Common myeloid progenitor, CD34-positive (primary cell): ENCODE measurements around the gene IGSF21.

ENCODE experiments used
- CTCF ChIA-PET: fragments of 350-600 bp; sonication (Branson Sonifier 250); formaldehyde crosslinking; loops from one replicate; lab custom pipeline; 2021; ENCODE audit warnings: antibody characterized with exemption; lab: Charles Lee
- POLR2A ChIA-PET: fragments of 350-600 bp; sonication (Branson Sonifier 250); formaldehyde crosslinking; loops from one replicate; lab custom pipeline; 2021; ENCODE audit warnings: antibody characterized with exemption; lab: Charles Lee
- DNase-seq, 3 donors: peaks; one replicate each; pipeline versions ENCODE4 v3.0.0 to v3.0.0-alpha.2; 2013
- H3K27ac ChIP-seq, 2 experiments: 1 replicate in 1 of 2; 2 replicates in 1 of 2; pipeline ENCODE4 v1.7.0; 2013; ENCODE audit warnings: inconsistent platforms in 2 of 2, low read length in 2 of 2, mild to moderate bottlenecking in 2 of 2, low read depth in 1 of 2, moderate library complexity in 1 of 2; ENCODE audit not compliant: severe bottlenecking in 2 of 2, insufficient read depth in 1 of 2, poor library complexity in 1 of 2
- H3K27me3 ChIP-seq, 5 experiments: replicated peaks in 2 of 5; 1 replicate in 3 of 5; 2 replicates in 2 of 5; pipeline versions ENCODE4 v1.6.1 to v1.7.0; 2013; ENCODE audit warnings: low read length in 4 of 5, mild to moderate bottlenecking in 2 of 5, moderate library complexity in 2 of 5, inconsistent platforms in 1 of 5; ENCODE audit not compliant: insufficient read depth in 5 of 5, control insufficient read depth in 4 of 5
- H3K36me3 ChIP-seq, 4 experiments: 1 replicate in 2 of 4; 2 replicates in 2 of 4; pipeline versions ENCODE4 v1.6.1 to v1.7.0; 2013; ENCODE audit warnings: low read length in 3 of 4, control low read depth in 1 of 4, mild to moderate bottlenecking in 1 of 4; ENCODE audit not compliant: control insufficient read depth in 4 of 4, insufficient read depth in 4 of 4
- H3K4me1 ChIP-seq, 4 experiments: 1 replicate in 3 of 4; 2 replicates in 1 of 4; pipeline versions ENCODE4 v1.6.1 to v1.7.1; 2013; ENCODE audit warnings: low read length in 3 of 4, mild to moderate bottlenecking in 3 of 4, control low read depth in 1 of 4, inconsistent platforms in 1 of 4, moderate library complexity in 1 of 4; ENCODE audit not compliant: control insufficient read depth in 4 of 4, insufficient read depth in 4 of 4; ENCODE audit errors: control extremely low read depth in 1 of 4
- H3K4me3 ChIP-seq, 7 experiments: 1 replicate in 4 of 7; 2 replicates in 3 of 7; pipeline versions ENCODE4 v1.5.1 to v1.7.0; 2013; ENCODE audit warnings: mild to moderate bottlenecking in 7 of 7, low read length in 6 of 7, moderate library complexity in 6 of 7, inconsistent platforms in 2 of 7, low read depth in 2 of 7, control low read depth in 1 of 7; ENCODE audit not compliant: insufficient read depth in 4 of 7, control insufficient read depth in 1 of 7; ENCODE audit errors: extremely low read depth in 1 of 7
- H3K9me3 ChIP-seq, 5 experiments: 1 replicate in 4 of 5; 2 replicates in 1 of 5; pipeline versions ENCODE4 v1.6.1 to v1.7.1; 2013; ENCODE audit warnings: low read length in 4 of 5, mild to moderate bottlenecking in 2 of 5, inconsistent platforms in 1 of 5, low read depth in 1 of 5, moderate library complexity in 1 of 5; ENCODE audit not compliant: control insufficient read depth in 4 of 5, insufficient read depth in 2 of 5; ENCODE audit errors: control extremely low read depth in 1 of 5
- WGBS: methylation state at CpG from one replicate; pipeline ENCODE4 v1.1.5; 2013; ENCODE audit not compliant: insufficient coverage; 5-methylcytosine and 5-hydroxymethylcytosine counted together

Gene IGSF21

DNA sequence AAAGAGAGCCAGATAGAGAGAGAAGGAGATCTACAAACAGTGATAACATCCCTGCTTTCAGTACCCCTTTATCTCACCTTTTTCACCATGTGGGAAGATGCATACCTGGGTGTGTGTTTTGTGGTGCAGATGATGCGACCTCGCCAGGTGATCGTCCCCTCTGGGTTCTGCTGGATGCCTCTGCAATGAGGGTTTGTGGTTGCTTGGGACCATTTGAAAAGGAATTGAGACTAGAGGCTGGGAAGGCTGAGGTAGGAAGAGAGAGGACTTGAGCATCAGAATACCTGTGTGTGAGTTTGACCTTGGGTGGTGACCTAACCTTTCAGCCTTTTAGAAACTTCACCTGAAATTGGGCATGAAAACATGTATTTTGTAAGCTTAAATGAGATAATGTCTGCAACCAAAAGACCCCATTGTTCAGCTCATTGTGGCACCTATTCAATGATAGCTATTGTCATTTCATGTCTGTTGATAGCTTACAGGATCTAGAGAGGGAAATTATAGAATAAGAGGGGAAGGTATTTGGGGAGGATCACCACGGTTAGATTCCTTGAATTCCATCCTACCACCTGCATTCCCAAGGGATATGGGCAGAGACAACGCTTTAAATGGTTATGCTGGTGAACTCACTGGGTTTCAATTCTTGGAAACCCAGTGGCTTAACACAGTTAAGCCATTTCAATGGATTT is 125.7 kb downstream of the IGSF21 start:
- peaks cover 0 to 19% (median 14%) of the 10 kb centered on the region in 5 experiments for H3K9me3 ChIP-seq
- H3K4me1 ChIP-seq: no peaks in the 10 kb centered on the region
- peaks cover 0 to 35% (median 4%) of the 10 kb centered on the region in 5 experiments for H3K27me3 ChIP-seq
- no peak overlapping the region for H3K4me3 ChIP-seq
- ChIA-PET POLR2A (no interaction called here), CTCF (interaction anchor here (0.6 kb wide), 1 partner anchor 780 kb away, joined by 3 read pairs; no protein-coding TSS in a partner anchor)
- DNase-seq: no peak
- WGBS: 92% methylated on average over 5 of the region's 5 CpGs
- H3K27ac ChIP-seq: no peak overlapping the region
- H3K36me3 ChIP-seq: no peaks in the 10 kb centered on the region

DNA sequence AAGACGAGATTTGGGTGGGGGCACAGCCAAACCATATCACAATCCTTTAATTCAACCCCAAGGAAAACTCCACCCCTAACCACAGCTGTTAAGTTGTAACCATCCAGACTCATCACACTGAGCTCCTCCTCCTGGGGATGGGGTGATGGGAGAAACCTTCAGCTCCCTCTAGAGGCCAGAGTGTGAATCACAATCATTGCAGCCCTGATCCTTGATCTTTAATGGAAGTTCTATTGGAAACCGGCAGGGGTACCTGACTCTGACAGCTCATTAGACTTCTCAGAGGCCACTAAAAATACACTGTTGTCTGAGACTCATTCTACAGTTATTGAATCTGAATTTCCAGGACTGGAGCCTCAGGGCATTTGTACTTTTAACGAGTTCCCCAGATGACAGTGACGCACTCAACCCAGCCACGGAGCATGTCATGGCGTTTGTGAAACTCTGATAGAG is 127.2 kb downstream of the IGSF21 start:
- Histone ChIP-seq H3K27ac (no peak overlapping the region), H3K36me3 (no peaks in the 10 kb centered on the region), H3K27me3 (peaks cover 0 to 34% (median 2%) of the 10 kb centered on the region in 5 experiments), H3K4me3 (no peak overlapping the region), H3K9me3 (peaks cover 0 to 19% (median 14%) of the 10 kb centered on the region in 5 experiments), H3K4me1 (no peaks in the 10 kb centered on the region)
- POLR2A ChIA-PET: no interaction called here
- CTCF ChIA-PET: interaction anchor here (1.0 kb wide), 1 partner anchor 34 kb away, joined by 3 read pairs; no protein-coding TSS in a partner anchor
- 20% methylated on average over 1 of the region's 6 CpGs for WGBS
- DNase-seq: peak; percentile 44 to 64 (median 60)

DNA sequence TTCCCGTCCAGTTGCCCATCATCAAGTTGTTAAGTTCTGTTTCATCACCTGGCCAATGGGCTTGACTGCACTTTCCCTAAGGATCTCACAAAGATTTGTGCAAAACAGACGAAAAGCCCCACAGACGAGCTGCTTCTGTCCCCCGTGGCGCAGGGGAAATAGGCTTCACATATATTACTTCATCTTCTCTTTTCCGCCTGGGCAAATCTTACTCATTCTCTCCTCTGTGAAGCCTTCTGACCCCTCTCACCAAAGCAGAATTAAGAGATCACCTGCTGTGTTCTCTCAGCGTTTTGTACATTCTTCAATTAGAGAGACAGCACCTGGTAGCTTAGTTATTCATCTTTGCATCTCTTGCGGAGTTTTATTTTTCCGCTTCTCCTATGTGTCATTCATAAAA is 129.8 kb downstream of the IGSF21 start:
- CTCF ChIA-PET: no interaction called here
- H3K4me1 ChIP-seq: no peaks in the 10 kb centered on the region
- H3K9me3 ChIP-seq: peaks cover 0 to 3% (median 0%) of the 10 kb centered on the region in 5 experiments
- 86% methylated on average over 6 of the region's 9 CpGs for WGBS
- no peak overlapping the region for H3K27ac ChIP-seq
- H3K27me3 ChIP-seq: peaks cover 0 to 25% (median 4%) of the 10 kb centered on the region in 5 experiments
- H3K4me3 ChIP-seq: no peak overlapping the region
- DNase-seq: no peak
- POLR2A ChIA-PET: no interaction called here
- H3K36me3 ChIP-seq: no peaks in the 10 kb centered on the region

DNA sequence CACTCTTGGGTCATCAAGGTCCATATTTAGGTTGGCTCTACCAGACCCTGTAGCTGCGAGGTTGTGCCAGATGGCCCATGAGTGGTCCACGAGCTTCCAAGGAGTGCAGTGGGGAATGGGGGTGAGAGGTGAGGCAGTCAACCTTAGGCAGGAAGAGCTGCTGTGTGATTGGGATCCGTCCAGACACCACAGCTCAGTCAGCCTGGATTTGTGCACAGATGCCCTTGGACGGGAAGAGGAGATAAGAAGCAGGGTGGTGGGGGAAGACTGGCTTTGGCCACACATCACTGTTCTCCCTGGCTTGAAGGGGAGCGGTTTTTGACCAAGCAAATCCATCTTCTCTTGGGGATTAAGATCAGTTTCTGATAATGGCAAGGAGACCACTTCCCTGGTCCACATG is 130.6 kb downstream of the IGSF21 start:
- 64% methylated on average over 5 of the region's 5 CpGs for WGBS
- DNase-seq: no peak
- Histone ChIP-seq H3K27me3 (peaks cover 0 to 25% (median 4%) of the 10 kb centered on the region in 5 experiments), H3K4me1 (no peaks in the 10 kb centered on the region), H3K36me3 (no peaks in the 10 kb centered on the region), H3K9me3 (no peaks in the 10 kb centered on the region), H3K4me3 (no peak overlapping the region), H3K27ac (no peak overlapping the region)
- POLR2A ChIA-PET: no interaction called here
- CTCF ChIA-PET: interaction anchor here (0.9 kb wide), 1 partner anchor 17 kb away, joined by 3 read pairs; no protein-coding TSS in a partner anchor

DNA sequence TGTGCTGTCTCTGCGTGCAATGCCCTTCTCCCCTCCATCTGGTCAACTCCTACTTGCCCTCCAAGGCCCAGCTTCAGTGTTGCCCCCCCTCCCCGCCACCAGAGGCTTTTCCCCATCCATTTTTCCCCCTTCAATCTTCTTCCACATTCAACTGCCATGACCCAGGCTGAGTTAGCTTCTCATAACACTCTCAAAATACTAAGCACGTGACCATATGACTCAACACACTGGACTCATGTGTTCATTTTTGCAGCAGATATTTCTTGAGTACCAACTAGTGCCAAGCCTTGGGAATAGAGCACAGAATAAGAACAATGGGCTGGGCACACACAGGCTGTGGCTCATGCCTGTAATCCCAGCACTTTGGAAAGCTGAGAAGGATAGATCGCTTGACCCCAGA is 132.1 kb downstream of the IGSF21 start:
- Histone ChIP-seq H3K36me3 (no peaks in the 10 kb centered on the region), H3K27ac (no peak overlapping the region), H3K4me1 (no peaks in the 10 kb centered on the region), H3K27me3 (peaks cover 0 to 25% (median 6%) of the 10 kb centered on the region in 5 experiments), H3K4me3 (no peak overlapping the region), H3K9me3 (no peaks in the 10 kb centered on the region)
- 80% methylated on average over 3 of the region's 4 CpGs for WGBS
- CTCF ChIA-PET: no interaction called here
- POLR2A ChIA-PET: no interaction called here
- DNase-seq: no peak

DNA sequence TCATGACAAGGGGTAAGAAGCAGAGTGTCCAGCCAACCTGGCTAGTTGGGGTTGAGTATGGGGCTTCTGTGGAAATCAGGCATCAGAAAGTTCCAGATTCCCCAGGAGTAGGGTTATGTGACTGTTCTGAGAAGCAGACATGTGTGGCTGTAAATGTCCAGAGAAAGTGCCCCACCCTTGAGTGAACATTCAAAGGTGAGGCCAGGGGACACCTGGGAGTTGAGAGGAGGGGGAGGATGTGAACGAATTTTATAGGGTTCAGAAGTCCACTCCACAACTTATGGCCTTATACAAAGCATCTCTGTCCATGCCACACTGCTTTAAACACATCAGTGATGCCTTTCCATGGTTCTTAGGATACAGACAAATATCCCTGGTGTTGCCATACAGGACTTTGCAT is 133.3 kb downstream of the IGSF21 start:
- WGBS: no CpG with 5 or more reads among the region's 1 CpG
- ChIA-PET POLR2A (no interaction called here), CTCF (no interaction called here)
- no peaks in the 10 kb centered on the region for H3K9me3 ChIP-seq
- no peak overlapping the region for H3K4me3 ChIP-seq
- no peak overlapping the region for H3K27ac ChIP-seq
- no peaks in the 10 kb centered on the region for H3K4me1 ChIP-seq
- H3K36me3 ChIP-seq: no peaks in the 10 kb centered on the region
- peaks cover 0 to 23% (median 6%) of the 10 kb centered on the region in 5 experiments for H3K27me3 ChIP-seq
- no peak for DNase-seq

DNA sequence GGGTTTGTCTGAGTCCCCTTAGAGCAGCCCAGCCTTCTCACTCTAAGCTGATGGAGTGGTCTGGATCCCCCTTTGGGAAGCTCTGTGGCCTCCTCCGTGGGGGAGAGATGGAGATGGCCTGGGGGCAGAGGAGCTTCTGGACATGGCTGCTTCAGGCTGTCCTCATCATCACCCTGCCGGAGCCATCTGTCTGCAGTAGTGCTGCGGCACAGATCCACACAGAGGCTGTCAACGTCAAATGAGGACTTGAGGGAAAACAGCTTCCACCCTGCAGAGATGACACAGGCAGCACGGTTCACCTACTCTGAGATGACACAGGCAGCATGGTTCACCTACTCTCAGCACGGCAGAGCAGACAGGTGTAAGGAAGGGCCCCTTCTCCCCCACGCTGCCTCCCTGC is 134.3 kb downstream of the IGSF21 start:
- ChIA-PET POLR2A (no interaction called here), CTCF (no interaction called here)
- H3K4me1 ChIP-seq: no peaks in the 10 kb centered on the region
- H3K4me3 ChIP-seq: no peak overlapping the region
- H3K27me3 ChIP-seq: peaks cover 0 to 22% (median 6%) of the 10 kb centered on the region in 5 experiments
- H3K27ac ChIP-seq: no peak overlapping the region
- no peak for DNase-seq
- 85% methylated on average over 6 of the region's 7 CpGs for WGBS
- no peaks in the 10 kb centered on the region for H3K36me3 ChIP-seq
- no peaks in the 10 kb centered on the region for H3K9me3 ChIP-seq
